ENCODE data around the gene AFF3.

The AFF3 gene

GRCh38 chr2:99618579-99619097 lies 523.8 kb downstream of the AFF3 start:
- no peak overlapping the region for H3K27ac ChIP-seq
- no peak for TF ChIP-seq CTCF (conservative IDR thresholded peaks at IDR 0.05)

- TF ChIP-seq CTCF (conservative IDR thresholded peaks at IDR 0.05) = no peak
- H3K27ac ChIP-seq = no peak overlapping the region
Measured at GRCh38 chr2:99617811-99618210, 524.6 kb downstream of the AFF3 start.

- no peak overlapping the region for H3K27ac ChIP-seq
- TF ChIP-seq CTCF (conservative IDR thresholded peaks at IDR 0.05) = peak; percentile 22; the same call in 1 of the 2 replicates
Measured at GRCh38 chr2:99615247-99615771, 527.1 kb downstream of the AFF3 start.

GRCh38 chr2:99613980-99614379 lies 528.4 kb downstream of the AFF3 start:
- TF ChIP-seq CTCF (conservative IDR thresholded peaks at IDR 0.05) = no peak
- H3K27ac ChIP-seq = no peak overlapping the region

- H3K27ac ChIP-seq = no peak overlapping the region
- TF ChIP-seq CTCF (conservative IDR thresholded peaks at IDR 0.05) = no peak
Measured at GRCh38 chr2:99611786-99612185, 530.6 kb downstream of the AFF3 start.

GRCh38 chr2:99611034-99611433 lies 531.4 kb downstream of the AFF3 start:
- no peak for TF ChIP-seq CTCF (conservative IDR thresholded peaks at IDR 0.05)
- no peak overlapping the region for H3K27ac ChIP-seq

- H3K27ac ChIP-seq = no peak overlapping the region
- no peak for TF ChIP-seq CTCF (conservative IDR thresholded peaks at IDR 0.05)
Measured at GRCh38 chr2:99609851-99610381, 532.5 kb downstream of the AFF3 start.

Data from VCaP (cell line).